Measurements from ENCODE around the gene MED13L.
"Not testable (repeated sequence)": the region's sequence is repeated elsewhere in the genome, so short reads cannot be mapped to it uniquely, and the experiment has no call there.

The MED13L gene

DNA sequence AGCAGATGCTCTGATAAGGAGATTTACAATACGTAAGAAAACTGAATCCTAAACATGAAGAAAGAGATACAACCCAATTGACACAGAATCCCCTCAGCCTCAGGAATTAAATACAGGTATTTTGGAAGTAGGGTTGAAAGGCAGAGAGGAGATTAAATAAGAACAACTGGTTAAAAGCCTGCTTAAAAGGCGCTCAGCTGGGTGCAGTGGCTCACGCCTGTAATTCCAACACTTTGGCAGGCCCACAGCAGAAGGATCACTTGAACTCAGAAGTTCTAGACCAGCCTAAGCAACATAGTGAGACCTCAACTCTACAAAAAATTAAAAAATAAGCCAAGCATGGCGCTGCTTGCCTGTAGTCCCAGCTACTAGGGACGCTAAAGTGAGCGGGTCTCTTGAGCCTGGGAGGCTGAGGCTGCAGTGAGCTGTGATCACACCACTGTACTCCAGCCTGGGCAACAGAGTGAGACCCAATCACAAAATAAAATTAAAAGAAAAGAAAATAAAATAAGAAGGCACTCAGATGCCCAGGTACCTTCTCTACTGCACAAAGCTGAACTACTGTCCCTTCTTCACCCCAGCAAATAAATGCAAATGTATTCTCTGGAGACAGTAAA lies 32.9 kb downstream of the MED13L start:
- no peak for DNase-seq

GRCh38 chr12:116244001-116244400 lies 33.5 kb downstream of the MED13L start:
- no peak for DNase-seq

- DNase-seq: no peak
Measured at GRCh38 chr12:116242740-116243139, 34.8 kb downstream of the MED13L start.

DNA sequence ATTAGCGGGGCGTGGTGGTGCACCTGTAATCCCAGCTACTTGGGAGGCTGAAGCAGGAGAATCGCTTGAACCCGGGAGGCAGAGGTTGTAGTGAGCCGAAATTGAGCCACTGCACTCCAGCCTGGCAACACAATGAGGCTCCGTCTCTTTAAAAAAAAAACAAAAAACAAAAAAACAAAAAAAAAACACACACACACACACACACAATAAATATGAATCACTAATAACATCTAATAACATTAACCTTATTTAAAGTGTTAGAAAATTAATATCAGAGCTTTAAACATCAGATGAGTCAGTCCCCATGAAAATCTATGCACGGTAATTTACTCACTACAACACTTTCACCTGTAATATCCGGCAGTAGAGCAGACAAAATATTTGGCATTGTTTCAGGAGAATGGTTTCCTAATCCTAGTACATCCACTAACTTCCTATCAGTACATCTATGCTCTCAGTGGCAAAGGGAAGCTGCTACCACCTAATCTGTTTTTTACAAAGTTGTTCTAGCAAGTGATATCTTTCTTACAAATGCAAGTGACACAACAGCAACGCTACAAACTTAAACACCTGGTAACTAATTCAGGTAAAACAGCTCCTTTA lies 36.2 kb downstream of the MED13L start:
- no peak for DNase-seq

GRCh38 chr12:116238570-116239119 lies 38.8 kb downstream of the MED13L start:
- not testable (repeated sequence) for DNase-seq

DNA sequence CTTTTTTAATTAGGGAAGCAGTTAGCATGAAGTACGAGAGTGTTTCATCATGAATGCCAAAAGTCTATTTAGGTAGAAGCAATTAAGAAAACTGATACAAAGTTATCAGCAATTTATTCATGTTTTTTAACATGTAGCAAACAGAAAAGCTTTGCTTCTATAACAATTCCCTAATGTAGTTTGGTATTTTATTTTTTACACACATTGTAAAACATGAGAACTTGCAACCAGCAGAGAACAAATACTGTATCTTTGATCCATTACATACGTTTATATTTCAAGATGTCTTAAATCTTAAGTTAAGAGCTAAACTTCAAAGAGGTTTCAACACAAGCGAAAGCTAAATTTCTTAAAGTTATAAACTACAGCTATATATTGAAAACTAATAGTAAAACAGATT lies 39.3 kb downstream of the MED13L start:
- DNase-seq: no peak

DNA sequence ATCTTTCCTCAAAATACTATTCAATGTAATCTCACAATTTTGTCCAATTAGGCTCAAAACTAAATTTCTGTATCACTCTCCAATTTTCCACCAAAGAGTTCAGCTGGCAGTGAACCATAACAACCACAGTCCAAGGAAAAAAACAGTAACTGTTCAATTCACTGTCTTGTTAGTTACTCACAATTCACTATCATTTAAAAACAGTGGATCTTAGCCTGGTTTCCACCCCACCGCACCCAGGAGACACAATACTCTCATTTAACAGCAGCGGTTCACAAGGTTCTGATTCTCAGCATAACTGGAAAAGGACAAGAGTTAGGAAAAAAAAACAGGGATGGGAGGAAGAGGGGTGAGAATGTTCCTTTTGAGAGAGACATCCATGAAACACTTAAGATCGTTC lies 40.5 kb downstream of the MED13L start:
- no peak for DNase-seq

DNA sequence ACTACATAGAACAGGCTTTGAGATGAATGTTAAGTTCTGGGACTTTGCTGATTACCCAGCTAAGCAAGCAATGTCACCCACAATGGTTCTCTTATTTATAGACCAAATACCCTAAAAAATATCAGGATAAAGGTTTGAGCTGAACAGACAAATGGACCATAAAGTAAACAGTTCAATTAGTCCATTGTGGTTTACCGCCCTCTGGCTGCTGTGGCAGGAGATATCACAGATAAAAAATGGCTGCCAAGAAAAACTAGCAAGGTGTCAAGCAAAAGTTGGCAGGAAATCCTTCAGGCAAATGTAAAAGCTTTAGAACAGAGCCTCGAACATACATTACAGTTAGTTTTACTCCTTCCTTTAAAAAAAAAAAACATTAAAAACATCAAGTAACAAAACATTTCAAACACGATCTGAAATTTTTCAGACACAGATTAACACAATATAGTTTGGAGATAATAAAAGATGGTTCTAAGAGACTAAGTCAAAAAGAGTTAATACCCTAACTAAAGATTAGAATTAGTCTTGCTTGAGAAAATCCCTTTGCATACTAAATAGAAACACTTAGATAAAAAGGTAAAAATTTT lies 41.3 kb downstream of the MED13L start:
- DNase-seq: peak; percentile 29

DNA sequence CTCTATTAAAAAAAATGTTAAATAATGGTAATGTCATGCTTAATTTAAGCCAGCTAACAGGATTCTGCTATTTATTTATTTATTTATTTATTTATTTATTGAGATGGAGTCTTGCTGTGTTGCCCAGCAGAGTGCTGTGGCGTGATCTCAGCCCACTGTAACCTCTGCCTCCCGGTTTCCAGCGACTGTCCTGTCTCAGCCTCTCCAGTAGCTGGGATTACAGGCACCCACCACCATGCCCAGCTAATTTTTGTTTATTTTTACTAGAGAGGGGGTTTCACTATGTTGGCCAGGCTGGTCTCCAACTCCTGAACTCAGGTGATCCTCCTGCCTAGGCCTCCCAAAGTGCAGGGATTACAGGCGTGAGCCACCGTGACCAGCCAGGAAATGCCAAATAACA lies 43.3 kb downstream of the MED13L start:
- DNase-seq: not testable (repeated sequence)

GRCh38 chr12:116233669-116234068 lies 43.8 kb downstream of the MED13L start:
- no peak for DNase-seq

DNA sequence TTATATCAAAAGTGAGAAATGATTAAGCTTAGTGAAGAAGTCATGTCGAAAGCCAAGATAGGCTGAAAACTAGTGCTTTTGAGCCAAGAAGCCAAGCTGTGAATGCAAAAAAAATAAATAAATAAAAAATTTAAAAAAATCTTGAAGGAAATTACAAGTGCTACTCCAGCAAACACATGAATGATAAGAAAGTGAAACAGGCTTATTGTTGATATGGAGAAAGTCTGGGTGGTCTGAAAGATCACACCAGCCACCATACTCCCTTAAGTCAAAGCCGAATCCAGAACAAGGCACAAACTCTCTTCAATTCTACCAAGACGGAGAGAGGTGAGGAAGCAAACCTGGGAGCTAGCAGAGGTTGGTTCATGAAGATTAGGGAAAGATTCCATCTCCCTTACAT lies 49.7 kb downstream of the MED13L start:
- no peak for DNase-seq

- no peak for DNase-seq
Measured at GRCh38 chr12:116226026-116226425, 51.5 kb downstream of the MED13L start.

GRCh38 chr12:116222358-116222757 lies 55.1 kb downstream of the MED13L start:
- peak; percentile 48 for DNase-seq

DNA sequence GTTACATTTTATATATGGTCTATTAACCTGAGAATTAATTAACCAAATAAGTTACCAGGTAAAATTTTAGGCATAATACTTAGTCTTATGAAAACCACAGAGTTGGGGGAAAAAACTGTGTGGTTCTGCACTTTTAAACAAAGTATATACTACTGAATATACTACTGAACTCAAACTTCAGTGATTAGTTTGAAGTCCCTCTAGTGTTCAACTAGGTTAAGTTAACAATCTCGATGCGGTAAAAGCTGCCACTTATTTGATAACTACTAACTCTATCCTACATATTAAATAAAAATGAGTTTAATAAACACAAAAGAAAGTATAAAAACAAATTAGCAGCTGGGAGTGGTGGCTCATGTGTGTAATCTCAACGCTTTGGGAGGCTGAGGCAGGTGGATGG lies 56.7 kb downstream of the MED13L start:
- DNase-seq: no peak

DNA sequence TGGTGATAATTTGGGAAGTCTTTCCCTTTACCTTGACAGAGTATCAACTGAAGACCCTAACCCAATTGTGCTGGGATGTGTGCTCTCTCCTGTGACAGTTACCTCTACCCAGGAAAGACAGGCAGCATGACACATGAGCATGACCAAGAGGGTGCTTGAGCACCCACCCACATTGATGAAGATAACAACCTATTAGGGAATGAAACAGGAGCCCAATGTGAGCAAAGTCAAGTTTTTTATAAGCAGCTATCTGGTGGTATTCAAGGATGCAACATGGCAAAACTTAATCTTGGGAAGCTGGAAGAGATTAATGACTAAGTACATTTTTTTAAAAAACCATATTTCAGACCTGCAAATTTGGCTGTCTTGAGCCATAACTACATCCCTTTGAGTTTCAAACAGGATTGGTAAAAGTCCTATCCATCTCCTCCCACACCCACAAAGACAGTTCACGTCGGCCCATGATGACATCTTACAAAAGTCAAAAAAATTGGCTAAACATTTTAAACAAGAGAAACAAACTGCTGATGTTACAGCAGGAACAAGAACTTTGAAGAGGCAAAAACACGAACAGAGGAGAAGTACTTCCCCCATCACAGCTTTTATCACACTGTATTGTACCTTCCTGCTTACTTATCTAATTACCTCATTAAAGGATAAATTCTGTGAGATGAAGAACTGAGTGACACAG lies 60.3 kb downstream of the MED13L start:
- DNase-seq: no peak

DNA sequence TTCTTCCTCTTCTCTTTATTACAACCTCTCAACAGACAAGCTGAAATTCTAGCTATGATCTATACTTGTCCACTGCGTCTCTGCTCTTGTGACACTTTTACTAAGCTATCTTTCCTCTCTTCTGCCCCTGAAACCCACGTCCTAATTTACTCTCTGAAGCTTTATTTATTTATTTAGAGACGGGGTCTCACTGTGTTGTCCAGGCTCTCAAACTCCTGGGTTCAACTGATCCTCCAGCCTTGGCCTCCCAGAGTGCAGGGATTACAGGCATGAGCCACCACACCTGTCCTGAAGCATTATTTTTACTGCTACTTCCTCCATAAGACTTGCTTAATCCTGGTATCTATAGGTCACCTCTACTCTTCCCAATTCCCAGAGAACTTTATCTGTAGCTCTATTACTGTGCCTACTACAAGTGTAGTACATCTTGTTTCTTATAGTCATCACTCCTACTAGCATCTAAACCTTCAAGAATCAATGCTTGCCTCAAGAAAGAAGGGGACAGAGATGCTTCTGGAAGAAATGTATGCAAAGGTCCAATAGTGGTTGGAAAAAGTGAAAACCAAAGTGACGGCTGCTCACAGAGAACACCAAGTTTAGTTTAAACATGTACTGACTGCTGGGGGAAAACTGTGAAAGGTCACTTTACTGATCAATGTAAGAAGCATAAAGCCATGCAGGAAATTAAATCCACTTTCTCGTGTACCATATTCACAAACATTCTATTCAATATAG lies 61.3 kb downstream of the MED13L start:
- DNase-seq: no peak

DNA sequence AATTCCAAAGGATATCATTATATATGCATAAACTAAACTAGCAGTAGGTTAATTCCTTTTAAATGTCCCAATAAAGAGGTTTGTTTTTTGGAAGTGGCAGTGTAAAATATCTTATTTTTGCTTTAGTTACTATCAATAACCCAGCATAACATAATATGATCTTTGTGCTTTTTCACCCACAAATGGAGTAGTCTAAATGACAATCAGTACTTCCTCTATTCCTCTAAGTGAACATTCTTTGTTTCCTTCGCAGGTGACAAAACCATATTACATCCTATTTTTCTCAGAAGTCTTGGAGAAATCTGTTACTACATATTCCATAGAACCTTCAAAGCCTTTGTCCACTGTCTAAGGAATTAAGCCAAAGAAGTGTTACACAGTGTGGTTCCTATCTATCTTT lies 62.5 kb downstream of the MED13L start:
- no peak for DNase-seq

- no peak for DNase-seq
Measured at GRCh38 chr12:116213885-116214527, 63.5 kb downstream of the MED13L start.

GRCh38 chr12:116213014-116213413 lies 64.5 kb downstream of the MED13L start:
- DNase-seq: no peak

DNA sequence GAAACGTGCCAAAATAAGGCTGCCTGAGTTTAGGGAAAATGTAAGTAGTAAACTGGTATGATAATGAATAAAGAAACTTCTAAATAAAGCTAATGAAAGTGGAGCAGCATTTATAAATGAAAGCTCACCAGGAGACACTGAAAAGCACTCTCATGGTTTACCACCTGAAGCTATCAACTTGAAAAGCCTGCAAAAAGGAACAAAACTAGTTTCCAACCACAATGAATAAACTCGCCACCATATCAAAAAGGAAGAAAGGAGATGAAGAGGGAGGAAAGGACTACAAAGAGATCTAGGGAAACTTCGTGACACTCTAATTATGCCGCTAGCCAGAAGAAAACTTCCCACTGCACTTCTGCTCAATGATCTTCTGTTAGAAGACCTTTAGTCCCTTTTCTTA lies 66.7 kb downstream of the MED13L start:
- no peak for DNase-seq

DNA sequence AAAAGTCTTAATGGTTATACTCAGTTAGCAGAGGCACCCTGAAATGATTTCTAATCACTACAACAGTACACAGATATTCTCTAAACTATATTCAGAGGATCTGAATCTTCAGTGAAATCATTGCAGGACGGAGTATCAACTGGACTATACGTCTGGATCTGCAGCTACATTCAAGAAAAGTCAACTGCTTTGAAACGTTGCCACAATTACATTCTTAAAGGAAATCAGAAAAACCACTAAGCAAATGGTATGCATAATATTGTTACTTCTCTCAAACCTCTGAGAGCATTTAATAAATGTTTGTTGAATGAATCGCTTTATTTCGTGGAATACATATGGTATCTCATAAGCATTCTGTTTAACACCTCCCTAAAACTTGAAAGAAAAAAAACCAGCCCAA lies 67.4 kb downstream of the MED13L start:
- no peak for DNase-seq

- DNase-seq: no peak
Measured at GRCh38 chr12:116209503-116209902, 68.0 kb downstream of the MED13L start.

DNA sequence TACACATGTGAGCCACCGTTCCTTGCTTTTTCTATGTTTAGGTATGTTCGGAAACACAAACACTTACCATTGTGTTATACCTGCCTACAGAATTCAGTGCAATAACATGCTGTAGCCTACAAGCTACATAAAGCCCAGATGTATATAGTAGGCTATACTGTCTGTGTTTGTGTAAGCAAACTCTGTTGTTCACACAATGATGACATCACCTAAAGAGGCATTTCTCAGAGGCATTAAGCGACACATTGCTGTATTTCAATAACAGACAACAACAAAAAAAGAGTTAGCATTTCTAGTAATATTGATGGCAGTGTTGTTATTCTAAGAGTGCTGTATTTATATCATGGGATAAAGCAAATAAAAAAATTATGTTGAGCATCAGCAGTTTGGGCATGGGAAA lies 70.2 kb downstream of the MED13L start:
- no peak for DNase-seq

Measured in activated naive CD4-positive, alpha-beta T cell treated with anti-CD3 and anti-CD28 coated beads, Interleukin-2, amount 50 U/mL, for 16 hours (primary cell).